Measurements from ENCODE around the gene ARHGAP10. TPM values are rescaled to one million over a fixed set of nuclear protein-coding genes. Genes with fewer than 3 reads are reported as not detected.

The ARHGAP10 gene
- total and polyA plus RNA-seq, 10 of the 15 experiments (the other 5 are each of a cell fraction or from before 2014, with no cell fraction given) = 1.3 to 25.8 (median 17.2) TPM

- peak; percentile 80 for TF ChIP-seq IKZF1 (conservative IDR thresholded peaks at IDR 0.05)
- TF ChIP-seq GATAD2B (conservative IDR thresholded peaks at IDR 0.05; ENCODE audit: low read depth) = peak; percentile 76
- no peak for TF ChIP-seq MEF2A (IDR thresholded peaks at IDR 0.05; ENCODE audit: insufficient read depth, low read depth, low read length)
- 0 out of 2 replicates have a peak, but pooled peaks have one; percentile 9 for TF ChIP-seq SMC3 (IDR thresholded peaks at IDR 0.05; ENCODE audit: borderline replicate concordance, low read length)
- TF ChIP-seq CREM (IDR thresholded peaks at IDR 0.05; ENCODE audit: low read depth) = no peak
- TF ChIP-seq EZH2 (IDR thresholded peaks at IDR 0.05; ENCODE audit: borderline replicate concordance, control insufficient read depth, low read depth, low read length) = no peak
- peak; percentile 49 for TF ChIP-seq NBN (IDR thresholded peaks at IDR 0.05)
- no peak for TF ChIP-seq IRF3 (IDR thresholded peaks at IDR 0.05)
- TF ChIP-seq SIN3A (IDR thresholded peaks at IDR 0.05; ENCODE audit: low read depth, low read length) = no peak
- TF ChIP-seq ZNF622 (IDR thresholded peaks at IDR 0.05) = no peak
- no peak for TF ChIP-seq SKIL (IDR thresholded peaks at IDR 0.05; ENCODE audit: low read depth, poor library complexity, severe bottlenecking)
- TF ChIP-seq ZZZ3 (IDR thresholded peaks at IDR 0.05; ENCODE audit: control insufficient read depth, insufficient read length, low read depth) = no peak
- TF ChIP-seq HDGF (IDR thresholded peaks at IDR 0.05) = peak; percentile 48; the same call in 1 of the 2 replicates
- TF ChIP-seq ETV6 (conservative IDR thresholded peaks at IDR 0.05 in 1 of 2, IDR thresholded peaks at IDR 0.05 in 1 of 2; ENCODE audit: borderline replicate concordance in 1 of 2, low read depth in 1 of 2) = no peak
- peak; percentile 21 to 67; a peak in 2 of 4 replicates for TF ChIP-seq BHLHE40 (IDR thresholded peaks at IDR 0.05; ENCODE audit: borderline replicate concordance in 1 of 2, low read depth in 2 of 2, low read length in 1 of 2)
- no peak for TF ChIP-seq STAT3 (IDR thresholded peaks at IDR 0.05; ENCODE audit: low read depth, low read length)
- TF ChIP-seq ELK1 (IDR thresholded peaks at IDR 0.05; ENCODE audit: low read depth, low read length) = no peak
- TF ChIP-seq HDAC2 (IDR thresholded peaks at IDR 0.05) = no peak
- no peak for TF ChIP-seq HCFC1 (IDR thresholded peaks at IDR 0.05; ENCODE audit: low read length)
- TF ChIP-seq ESRRA (IDR thresholded peaks at IDR 0.05; ENCODE audit: low read length) = no peak
- no peak for TF ChIP-seq MXI1 (IDR thresholded peaks at IDR 0.05; ENCODE audit: low read depth, low read length)
- TF ChIP-seq SMARCA5 (IDR thresholded peaks at IDR 0.05) = peak; percentile 90
- no peak for TF ChIP-seq CBX5 (IDR thresholded peaks at IDR 0.05; ENCODE audit: low read depth)
- no peak for TF ChIP-seq GABPA (IDR thresholded peaks at IDR 0.05; ENCODE audit: low read depth)
These were observed at the start of gene ARHGAP10 (continued) for GRCh38 chr4:147731580-147732517.

Data from GM12878 (cell line).